ENCODE data around the gene TGIF2. TPM values are rescaled to one million over a fixed set of nuclear protein-coding genes. Genes with fewer than 3 reads are reported as not detected.

TGIF2 gene
- total and polyA plus RNA-seq, 2 of the 13 experiments (the other 11 are each of a cell fraction or from before 2014, with no cell fraction given): 41.3 to 53.9 TPM

DNA sequence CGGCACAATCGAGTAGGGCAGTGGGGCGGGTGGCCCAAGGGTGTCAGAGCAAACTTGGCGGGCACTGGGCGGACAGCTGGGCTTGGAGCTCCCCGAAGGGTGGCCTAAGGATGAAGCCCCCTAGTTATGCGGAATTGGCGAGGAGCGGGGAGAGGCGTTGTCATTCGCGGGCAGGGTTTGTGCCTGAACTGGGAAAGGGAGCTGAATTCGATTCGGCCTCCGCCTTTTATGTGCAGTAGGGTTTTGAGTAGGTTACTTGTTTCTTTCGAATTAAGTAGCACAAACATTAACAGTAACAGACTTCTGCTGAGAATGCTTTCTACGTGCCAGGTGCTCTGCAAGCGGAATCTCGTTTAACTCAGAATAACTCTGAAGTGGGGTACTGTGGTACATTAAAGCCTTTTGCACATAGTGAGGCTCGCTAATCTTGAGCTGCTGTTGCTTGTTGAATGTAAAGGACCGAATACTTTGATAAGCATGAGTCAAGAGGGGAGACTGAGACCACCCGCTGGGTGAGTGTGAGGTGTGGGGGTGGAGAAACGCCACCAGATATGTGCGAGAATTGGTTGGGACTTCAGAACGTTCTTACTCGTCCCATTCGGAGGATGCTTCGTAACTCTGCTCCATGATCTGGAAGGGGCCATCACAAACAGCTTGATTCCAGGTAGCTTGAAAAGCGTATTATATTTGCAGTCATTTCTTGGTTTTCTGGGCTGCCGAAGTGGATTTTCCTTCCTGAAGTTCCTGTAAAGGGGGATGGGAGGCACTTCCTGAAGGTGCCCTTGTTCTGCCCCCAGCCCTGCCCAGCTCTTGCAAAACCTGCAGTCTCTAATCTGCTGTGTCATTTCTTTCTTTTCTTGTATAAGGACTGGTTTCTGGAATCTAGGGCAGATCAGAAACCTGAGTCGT lies 33.0 kb downstream of the TGIF2 start (continued):
- no peak for TF ChIP-seq TSC22D2 (CRISPR knock-in tag; IDR thresholded peaks at IDR 0.05; ENCODE audit: borderline replicate concordance)
- TF ChIP-seq ZNF569 (CRISPR knock-in tag; IDR thresholded peaks at IDR 0.05; ENCODE audit: borderline replicate concordance): no peak
- no peak for TF ChIP-seq TCF7 (IDR thresholded peaks at IDR 0.05; ENCODE audit: low read depth)
- TF ChIP-seq ARID3A (IDR thresholded peaks at IDR 0.05; ENCODE audit: low read depth, low read length): no peak
- no peak for TF ChIP-seq ZNF562 (CRISPR knock-in tag; IDR thresholded peaks at IDR 0.05; ENCODE audit: borderline replicate concordance)
- no peak for TF ChIP-seq ZNF609 (CRISPR knock-in tag; IDR thresholded peaks at IDR 0.05; ENCODE audit: borderline replicate concordance)
- TF ChIP-seq, protein P1, sequence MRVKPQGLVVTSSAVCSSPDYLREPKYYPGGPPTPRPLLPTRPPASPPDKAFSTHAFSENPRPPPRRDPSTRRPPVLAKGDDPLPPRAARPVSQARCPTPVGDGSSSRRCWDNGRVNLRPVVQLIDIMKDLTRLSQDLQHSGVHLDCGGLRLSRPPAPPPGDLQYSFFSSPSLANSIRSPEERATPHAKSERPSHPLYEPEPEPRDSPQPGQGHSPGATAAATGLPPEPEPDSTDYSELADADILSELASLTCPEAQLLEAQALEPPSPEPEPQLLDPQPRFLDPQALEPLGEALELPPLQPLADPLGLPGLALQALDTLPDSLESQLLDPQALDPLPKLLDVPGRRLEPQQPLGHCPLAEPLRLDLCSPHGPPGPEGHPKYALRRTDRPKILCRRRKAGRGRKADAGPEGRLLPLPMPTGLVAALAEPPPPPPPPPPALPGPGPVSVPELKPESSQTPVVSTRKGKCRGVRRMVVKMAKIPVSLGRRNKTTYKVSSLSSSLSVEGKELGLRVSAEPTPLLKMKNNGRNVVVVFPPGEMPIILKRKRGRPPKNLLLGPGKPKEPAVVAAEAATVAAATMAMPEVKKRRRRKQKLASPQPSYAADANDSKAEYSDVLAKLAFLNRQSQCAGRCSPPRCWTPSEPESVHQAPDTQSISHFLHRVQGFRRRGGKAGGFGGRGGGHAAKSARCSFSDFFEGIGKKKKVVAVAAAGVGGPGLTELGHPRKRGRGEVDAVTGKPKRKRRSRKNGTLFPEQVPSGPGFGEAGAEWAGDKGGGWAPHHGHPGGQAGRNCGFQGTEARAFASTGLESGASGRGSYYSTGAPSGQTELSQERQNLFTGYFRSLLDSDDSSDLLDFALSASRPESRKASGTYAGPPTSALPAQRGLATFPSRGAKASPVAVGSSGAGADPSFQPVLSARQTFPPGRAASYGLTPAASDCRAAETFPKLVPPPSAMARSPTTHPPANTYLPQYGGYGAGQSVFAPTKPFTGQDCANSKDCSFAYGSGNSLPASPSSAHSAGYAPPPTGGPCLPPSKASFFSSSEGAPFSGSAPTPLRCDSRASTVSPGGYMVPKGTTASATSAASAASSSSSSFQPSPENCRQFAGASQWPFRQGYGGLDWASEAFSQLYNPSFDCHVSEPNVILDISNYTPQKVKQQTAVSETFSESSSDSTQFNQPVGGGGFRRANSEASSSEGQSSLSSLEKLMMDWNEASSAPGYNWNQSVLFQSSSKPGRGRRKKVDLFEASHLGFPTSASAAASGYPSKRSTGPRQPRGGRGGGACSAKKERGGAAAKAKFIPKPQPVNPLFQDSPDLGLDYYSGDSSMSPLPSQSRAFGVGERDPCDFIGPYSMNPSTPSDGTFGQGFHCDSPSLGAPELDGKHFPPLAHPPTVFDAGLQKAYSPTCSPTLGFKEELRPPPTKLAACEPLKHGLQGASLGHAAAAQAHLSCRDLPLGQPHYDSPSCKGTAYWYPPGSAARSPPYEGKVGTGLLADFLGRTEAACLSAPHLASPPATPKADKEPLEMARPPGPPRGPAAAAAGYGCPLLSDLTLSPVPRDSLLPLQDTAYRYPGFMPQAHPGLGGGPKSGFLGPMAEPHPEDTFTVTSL (CRISPR knock-in tag; IDR thresholded peaks at IDR 0.05; ENCODE audit: borderline replicate concordance): no peak
- TF ChIP-seq GMEB1 (CRISPR knock-in tag; IDR thresholded peaks at IDR 0.05; ENCODE audit: borderline replicate concordance): no peak
- TF ChIP-seq ZSCAN29 (CRISPR knock-in tag; conservative IDR thresholded peaks at IDR 0.05): 0 out of 2 replicates have a peak, but pooled peaks have one; percentile 32
- no peak for TF ChIP-seq FOXK2 (IDR thresholded peaks at IDR 0.05)
- TF ChIP-seq, protein P2, sequence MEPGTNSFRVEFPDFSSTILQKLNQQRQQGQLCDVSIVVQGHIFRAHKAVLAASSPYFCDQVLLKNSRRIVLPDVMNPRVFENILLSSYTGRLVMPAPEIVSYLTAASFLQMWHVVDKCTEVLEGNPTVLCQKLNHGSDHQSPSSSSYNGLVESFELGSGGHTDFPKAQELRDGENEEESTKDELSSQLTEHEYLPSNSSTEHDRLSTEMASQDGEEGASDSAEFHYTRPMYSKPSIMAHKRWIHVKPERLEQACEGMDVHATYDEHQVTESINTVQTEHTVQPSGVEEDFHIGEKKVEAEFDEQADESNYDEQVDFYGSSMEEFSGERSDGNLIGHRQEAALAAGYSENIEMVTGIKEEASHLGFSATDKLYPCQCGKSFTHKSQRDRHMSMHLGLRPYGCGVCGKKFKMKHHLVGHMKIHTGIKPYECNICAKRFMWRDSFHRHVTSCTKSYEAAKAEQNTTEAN (CRISPR knock-in tag; conservative IDR thresholded peaks at IDR 0.05): no peak; the same call in 1 of the 2 replicates
